GM03348 (cell line): ENCODE measurements around the gene ZBTB24.
A peak's percentile ranks its signal among the peaks of the same experiment; 100 is the strongest.

ENCODE experiments used
- DNase-seq: peaks from one replicate; pipeline ENCODE4 v3.0.0; 2012; ENCODE audit warnings: low spot score

ZBTB24 gene

DNA sequence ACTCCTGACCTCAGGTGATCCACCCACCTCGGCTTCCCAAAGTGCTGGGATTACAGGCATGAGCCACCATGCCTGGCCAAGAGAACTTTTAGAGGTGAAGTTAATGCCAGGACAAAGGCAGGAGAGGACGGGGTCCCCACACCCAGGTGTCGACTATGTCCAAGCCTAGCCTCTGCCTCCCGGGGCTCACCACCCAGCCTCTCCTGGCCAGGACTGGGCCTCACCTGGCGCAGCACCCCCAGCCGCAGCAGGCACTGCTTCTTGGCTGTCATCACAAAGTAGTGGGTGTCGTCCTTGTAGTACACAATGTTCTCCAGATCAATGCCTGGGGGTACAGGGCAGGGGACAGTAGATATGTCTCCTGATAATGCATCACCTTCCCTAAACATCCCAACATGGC lies 31.6 kb downstream of the ZBTB24 start:
- no peak for DNase-seq

DNA sequence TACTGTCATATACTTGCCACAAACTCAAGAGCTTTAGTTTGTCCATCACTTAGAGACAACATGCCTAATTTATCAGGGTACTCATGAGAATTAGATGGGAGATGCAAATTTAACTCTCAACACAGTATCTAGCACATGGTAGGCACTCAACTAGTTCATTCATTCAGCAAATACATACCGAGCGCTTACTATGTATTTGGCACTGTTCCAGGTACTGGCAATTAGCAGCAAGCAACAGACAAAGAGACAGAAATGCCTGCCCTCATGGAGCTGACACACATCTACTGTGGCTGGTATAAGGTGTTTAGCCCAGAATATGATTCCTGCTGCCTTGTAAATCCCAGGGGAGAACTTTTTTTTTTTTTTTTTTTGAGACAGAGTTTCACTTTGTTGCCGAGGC lies 32.2 kb downstream of the ZBTB24 start:
- no peak for DNase-seq

DNA sequence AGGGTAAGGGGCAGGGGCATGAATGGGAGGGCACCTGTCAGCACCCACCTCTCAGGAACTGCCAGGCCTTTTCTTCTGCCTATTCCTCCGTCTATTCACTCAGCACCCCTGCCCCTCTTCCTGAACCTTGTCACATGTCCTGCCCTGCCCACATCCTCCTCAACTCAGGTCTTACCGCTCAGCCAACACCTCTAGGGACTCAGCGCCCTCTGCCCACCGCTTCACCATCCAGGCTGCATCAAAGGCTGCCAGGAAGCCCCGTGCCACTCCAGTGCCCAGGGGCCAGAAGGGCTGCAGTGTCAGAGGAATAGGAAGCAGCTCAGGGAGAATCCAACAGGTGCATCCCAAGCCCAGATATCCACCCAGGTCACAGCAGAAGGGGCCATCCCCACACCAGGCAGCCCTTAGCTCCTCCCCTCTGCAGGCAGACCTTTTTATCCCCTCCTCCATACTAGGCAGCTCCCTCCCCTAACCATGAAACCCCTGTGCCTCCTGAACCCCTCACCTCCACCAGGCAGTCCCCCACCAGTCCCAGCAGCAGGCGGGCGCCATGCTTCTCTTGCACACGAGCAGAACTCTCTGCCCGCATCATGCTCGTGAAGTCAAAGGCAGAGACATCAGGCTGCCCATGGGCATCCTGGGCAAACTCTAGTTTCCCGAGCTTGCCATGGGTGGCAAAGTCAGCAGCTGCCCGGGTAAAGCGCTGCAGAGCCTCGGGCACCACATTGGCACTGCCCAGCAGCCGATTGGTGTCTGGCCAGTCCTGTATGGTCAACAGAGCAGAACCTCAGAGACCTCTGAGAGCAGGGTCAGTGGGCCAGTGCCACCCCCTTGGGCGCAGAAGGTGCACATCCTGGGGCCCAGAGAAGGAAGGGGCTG lies 33.0 kb downstream of the ZBTB24 start:
- DNase-seq: no peak

DNA sequence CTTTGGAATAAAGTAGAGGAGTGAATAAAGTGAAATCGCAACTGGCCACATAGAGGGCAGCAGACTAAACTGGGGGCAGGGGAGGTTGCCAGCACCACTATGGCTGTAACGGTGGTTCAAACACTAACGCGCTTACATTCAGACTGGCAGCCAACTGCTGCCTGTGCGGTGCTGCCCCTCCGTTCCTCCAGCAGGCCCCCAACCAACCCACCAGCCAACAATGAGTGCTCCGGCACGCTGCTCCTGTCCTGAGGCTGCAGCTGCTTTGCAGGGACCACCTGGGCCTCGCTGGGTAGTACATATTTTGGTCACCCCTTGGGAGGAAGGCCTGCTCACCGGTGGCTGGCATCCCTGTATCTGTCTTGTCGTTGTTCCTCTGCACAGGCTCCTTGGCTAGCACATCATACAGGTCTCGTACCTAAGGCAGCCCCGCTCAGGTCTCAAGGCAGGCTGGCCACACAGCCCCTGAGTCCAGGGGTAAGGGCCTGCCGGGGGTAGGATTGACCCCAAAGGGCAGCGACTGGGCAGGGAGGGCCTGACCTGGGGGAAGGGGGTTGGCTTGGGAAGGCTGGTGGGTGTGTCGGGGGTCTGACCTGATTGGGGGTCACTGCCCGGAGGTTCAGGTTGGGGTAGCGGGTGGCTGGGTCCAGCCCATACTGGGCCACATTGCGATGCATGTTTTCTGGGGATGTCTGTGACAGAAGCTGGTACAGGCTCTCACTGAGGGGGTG lies 33.8 kb downstream of the ZBTB24 start:
- no peak for DNase-seq

DNA sequence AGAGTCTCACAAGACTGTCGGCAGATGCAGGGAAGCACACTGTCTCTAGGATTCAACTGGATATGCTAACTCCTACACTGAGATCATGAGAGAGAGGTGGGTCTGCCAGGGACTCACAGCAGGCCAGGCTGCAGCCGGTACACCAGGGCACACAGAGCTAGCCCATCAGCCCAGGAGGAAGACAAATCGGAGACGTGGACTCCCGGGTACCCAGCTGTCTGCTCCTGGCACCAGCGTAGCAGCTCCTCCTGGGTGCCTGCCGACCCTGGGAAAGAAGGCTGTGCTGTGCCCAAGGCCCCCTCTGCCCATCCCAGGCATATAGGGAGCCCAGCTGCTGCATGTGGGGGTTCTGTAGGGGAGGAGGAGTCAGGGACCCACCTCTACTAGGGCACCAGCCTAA lies 34.4 kb downstream of the ZBTB24 start:
- DNase-seq: no peak

DNA sequence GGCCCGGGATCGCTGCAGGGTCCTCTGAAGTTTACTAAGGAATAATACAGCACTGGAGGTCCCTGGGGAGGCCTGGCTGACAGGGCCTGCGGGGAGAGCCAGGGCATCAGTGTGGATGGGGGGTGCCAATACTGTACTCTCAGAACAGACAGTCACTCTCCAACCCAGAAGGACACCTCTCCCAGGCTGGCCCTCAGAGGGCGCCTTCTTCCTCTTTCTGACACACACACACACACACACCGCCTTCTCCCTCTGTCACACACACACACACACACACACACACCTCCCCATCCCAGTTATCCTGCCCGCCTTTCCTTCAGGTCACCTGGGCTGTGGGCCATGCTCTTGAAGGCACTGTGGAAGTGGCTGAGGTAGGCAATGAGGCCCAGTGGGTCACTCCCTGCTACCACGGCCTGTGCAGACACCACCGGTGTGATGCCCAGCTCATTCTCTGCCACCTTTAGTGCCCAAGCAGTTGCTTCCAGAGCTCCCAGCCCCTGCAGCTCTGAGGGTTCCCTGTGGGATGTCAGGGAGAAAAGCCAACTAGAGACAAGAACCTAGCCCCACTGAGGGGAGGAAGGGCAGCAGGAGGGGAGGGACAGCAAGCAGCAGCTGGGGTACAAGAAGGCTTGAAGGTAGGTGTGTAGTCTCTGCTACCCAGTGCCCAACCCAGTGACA lies 35.0 kb downstream of the ZBTB24 start:
- DNase-seq: no peak

DNA sequence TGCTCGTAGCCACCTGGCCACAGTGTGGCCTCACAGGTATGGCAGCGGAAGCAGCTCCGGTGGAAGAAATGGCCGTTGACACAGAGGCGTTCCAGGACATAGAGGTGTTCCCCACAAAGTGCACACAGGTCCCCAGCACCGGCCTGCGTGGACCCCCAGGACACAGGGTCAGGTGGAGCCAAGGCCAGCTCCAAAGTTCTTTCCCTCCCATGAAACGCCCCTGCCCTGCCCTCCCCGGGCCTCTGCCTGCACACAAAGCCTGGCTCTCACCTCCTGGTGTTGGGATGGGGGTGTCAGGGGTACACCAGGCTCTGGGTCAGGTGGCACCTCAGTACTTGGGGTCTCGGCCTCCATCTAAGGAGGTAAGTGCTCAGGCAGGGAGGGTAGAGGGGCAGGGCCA lies 35.9 kb downstream of the ZBTB24 start:
- DNase-seq: no peak

DNA sequence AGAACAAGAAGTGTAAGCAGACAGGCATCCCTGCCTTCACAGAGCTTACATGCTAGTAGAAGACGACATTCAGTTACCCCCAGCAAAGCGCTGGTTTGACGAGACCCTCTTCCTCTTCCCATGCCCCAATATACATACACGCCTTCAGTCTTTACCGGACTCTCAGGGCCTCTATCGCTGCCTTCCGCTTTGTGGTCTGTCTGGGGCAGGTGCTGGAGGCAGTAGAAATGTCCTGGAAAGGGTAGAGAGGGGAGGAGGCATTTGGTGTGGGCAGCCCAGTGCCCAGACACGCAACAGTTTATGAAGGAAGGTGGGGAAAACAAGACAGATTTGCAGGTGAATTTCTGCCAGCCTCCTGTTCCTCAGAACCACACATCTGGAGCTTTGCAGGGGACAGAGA lies 36.5 kb downstream of the ZBTB24 start:
- no peak for DNase-seq

DNA sequence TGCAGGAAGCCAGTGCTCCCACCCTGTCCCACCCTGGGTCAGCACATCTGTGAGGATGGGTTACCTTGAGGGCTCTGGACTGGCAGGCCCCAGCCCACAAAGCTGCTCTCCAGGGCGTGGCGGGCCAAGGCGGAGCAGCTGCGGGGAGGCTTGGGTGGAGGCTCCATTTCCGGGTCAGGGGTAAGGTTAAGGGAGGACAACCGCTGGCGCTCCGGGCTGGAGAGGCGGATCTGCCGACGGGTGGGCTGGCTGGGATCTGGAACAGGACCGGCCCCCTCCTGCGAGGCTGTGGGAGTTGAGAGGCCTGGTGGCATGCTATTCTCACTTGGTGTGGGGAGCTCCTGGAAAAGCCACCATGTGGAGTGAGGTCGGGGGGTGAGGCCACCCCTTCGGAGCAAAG lies 36.9 kb downstream of the ZBTB24 start:
- DNase-seq: no peak

DNA sequence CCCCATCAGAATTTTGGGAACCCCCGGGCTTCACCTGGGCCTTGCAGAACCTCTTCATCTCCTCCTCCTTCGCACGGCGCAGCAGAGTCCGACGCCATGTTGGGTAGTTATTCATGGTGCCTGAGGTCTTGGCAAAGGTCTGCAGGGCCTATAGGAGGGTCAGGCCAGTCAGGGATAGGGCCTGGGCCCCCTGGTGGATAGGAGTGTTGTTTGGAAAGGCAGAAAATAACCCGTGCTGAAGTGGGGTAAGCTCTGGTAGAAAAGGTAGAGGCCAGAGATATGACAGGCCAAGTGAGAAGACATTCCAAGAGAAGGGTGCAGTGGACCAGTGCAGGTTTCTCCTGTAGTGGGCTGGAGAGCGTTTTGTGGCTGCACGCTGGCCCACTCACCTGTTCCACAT lies 37.6 kb downstream of the ZBTB24 start:
- DNase-seq: no peak

DNA sequence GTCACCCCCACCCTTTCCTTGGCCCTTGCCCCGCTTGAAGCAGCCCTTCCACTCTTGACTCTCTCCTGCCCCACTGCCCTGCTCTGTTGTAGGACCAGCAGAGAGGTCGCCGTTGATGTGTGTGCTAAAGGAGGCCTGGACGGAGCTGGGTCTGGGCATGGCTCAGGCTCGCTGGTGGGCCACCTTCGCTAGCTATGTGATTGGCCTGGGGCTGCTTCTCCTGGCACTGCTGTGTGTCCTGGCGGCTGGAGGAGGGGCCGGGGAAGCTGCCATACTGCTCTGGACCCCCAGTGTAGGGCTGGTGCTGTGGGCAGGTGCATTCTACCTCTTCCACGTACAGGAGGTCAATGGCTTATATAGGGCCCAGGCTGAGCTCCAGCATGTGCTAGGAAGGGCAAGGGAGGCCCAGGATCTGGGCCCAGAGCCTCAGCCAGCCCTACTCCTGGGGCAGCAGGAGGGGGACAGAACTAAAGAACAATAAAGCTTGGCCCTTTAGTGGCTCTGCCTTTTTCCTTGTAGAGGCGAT lies 39.5 kb downstream of the ZBTB24 start:
- DNase-seq: no peak

DNA sequence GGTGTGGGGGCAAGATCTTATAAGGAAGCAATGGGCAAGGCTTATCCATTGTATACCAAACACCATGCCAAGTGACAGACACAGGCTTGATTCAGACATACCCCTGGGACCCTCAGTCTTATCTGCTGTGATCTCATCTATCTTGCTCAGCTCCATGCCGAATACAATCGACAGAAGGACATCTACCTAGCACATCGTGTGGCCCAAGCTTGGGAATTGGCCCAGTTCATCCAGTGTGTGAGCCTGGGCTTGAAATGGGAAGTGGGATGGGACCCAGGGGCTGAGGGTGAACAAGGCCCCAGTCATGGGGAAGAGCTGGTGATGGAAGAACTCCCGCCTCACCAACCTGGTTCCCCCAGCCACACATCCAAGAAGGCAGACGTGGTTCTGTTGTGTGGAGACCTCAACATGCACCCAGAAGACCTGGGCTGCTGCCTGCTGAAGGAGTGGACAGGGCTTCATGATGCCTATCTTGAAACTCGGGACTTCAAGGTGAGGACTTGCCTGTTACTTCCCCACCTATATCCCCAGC lies 40.6 kb downstream of the ZBTB24 start:
- no peak for DNase-seq

DNA sequence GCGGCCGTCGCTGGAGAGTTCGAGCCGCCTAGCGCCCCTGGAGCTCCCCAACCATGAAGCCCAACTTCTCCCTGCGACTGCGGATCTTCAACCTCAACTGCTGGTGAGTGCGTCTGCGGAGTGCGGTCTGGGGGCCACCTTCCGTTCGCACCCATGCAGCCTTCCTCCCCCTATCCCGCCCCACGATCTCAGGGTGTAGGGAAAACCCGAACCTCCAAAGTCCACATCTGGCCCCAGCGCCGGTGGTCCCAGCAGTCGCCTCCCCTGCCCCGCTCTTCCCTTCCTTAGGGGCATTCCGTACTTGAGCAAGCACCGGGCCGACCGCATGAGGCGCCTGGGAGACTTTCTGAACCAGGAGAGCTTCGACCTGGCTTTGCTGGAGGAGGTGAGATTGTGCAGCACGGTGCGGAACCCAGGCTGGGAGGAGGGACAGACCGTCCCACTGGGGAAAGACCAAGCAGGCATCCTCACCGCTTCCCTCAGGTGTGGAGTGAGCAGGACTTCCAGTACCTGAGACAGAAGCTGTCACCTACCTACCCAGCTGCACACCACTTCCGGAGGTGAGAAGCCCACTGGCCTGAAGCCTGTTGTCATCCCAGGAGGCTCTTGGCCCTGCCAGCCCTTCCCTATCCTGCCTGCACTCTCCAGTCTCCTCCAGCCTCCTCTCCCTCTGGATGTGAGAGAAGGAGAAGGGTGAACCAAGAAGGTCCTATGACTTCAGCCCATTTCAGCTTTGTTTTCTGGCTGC lies 41.8 kb downstream of the ZBTB24 start:
- peak; percentile 64 for DNase-seq

DNA sequence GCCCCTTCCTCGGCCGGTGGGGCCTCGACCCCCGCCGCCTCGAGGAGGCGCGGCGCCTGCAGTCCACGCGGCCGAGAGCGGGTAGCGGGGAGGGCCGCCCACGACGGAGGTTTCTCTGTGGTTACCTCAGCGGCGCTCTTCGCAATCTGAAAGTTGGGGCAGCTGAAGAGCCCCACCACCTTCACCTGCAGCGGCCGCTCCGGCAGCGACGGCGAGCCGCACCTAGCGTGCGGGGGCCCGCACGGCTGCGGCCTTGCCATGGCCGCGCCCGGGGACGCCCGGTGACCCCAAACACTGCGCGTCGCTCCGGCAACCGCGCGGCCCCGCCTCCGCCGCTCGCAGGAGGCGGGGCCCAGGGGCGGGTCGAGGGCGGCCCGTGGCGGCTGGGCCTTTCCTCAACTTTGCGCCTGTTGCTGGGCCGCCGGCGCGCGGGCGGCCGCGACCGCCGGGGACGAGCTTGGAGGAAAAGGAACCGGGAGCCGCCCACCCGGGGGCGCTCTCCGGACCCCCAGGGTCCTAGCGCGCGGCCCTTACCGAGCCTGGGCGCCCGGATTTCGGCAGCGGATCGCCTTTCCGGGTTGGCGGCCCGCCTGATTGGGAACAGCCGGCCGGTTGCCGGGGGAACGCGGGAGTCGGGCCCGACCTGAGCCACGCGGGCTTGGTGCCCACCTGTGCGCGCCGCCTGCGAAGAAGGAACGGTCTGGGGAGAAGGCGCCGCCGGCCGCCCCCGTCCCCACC lies 42.5 kb downstream of the ZBTB24 start, which contains the start of the genes PPIL6 and SMPD2:
PPIL6 (minus strand) TSS at position 298 of the 738 bp plus-strand sequence; CDS start at position 260, 38 bp downstream.
SMPD2 (plus strand) TSS at position 394 of the 738 bp plus-strand sequence. CDS start 398 bp downstream, outside the sequence.
- DNase-seq: peak; percentile 98

DNA sequence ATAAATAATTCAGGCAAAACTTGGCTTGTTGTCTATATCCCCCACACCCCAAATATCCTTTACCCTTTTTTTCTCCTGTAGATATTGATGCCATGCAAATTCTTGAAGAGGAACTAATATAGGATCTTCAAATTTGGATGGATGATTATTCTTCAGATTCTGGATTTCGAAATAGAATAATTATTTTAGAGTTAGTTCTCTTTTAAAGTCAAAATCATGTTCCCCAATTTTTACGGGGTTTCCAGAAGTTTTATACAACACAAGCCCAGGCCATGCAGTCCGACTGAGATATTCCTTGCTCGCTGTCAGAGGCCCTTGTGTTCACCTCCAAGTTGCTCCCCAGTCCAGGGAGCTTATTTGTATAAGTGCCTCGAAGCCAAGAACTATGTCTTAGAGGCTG lies 47.0 kb downstream of the ZBTB24 start:
- no peak for DNase-seq

DNA sequence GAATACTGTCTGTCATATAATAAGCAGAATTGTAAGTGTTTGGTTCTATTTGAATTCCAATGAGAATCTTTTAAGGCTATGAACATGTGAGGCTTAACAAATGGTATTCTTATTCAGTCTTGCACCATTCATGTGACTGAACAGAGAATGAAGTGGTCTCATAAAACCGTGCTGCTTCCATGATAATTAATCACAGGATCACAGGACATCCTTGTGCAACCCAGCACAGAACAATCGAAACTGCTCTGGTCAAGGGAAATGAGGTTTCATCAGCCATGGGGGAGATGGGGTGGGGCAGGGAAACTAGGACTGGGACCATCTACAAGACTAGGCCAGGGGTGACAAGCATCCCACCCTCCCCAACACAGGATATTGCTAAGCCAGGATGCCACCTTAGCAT lies 48.6 kb downstream of the ZBTB24 start:
- no peak for DNase-seq

DNA sequence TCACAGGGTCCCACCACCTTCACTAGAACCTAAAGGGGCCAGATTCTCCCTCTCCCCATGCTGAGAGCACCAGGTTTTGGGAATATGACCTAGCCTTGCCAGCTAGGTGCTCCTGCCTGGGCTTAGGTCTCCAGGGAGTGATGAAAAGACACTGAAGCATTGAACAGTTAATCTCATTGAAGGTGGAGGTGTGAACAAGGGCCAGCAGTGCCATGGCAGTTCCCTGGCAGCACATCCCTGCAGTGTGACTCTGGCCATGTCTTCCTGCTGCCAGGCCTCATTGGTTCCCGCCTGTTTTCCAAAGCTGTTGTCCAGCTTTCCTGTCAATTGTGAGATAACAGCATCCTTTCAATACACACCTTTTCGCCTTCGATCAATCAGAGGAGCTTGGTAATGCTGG lies 53.5 kb downstream of the ZBTB24 start:
- no peak for DNase-seq

DNA sequence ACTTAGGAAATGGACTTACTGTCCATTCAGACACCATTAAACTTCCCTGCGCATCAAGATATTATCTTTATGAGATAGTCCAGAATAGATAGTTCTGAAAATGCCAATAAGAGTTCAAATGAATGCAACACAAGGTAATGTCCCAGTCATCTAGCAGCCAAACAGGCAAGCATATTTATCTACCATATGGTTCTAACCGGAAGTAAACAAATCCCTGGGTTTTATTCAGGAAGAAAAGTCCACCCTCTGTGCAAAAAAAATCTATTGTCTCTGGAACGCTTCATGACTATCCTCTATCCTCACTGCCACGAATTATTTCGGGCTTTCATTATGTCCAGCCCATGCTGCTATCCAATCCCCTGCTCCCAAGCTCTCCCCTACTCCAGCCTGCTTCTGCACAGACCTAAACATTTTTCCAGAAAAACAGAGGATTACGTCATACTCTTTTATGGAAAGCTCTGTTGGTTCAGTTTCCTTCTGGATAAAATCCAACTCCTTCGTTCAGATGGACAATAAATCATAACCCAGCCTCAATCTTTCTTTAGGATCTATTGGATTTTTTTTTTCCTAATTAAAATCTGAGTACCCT lies 54.0 kb downstream of the ZBTB24 start:
- peak; percentile 56 for DNase-seq

DNA sequence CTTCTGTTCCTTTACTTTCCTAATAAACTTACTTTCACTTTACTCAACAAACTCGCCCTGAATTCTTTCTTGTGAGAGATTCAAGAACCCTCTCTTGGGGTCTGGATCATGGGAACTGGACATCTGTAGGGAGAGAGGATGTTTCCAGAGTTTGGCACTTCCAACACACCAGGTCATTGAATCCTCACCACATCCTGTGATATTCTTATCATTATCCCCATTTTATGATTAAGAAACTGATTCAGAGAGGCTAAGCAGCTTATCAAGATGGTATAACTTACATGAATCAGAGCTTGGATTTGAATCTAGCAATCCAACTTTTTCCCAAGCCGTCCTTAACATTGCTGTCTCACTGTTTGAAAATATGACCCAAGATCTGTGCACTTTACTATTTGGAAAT lies 58.1 kb downstream of the ZBTB24 start:
- DNase-seq: no peak

DNA sequence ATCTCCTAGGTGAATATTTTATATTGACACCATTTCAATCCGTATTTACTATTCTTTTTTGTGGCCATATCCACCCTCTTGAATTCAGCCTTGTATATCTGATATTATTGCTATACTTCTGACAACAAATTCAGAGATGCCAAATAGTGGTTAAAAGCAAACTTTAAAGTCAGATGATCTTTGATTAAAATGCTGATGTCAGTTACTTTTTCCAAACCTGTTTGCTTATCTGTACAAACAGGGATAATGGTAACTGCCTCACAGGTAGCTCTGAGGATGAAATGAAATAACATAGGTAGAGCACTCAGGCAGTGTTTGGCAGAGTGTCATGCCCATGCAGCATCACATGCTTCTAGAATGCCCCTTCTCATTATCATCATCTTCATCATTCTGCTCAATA lies 61.8 kb downstream of the ZBTB24 start:
- no peak for DNase-seq
